Stimulated activated CD8-positive, alpha-beta memory T cell treated with anti-CD3 and anti-CD28 coated beads, Interleukin-4, amount 100 ng/mL, for 1 hour (primary cell): ENCODE measurements around the gene OR2A42.
"Not testable (repeated sequence)": the region's sequence is repeated elsewhere in the genome, so short reads cannot be mapped to it uniquely, and the experiment has no call there.

Source experiments
- DNase-seq, 2 donors: peaks; one replicate each; pipeline ENCODE4 v3.0.0-alpha.2; 2020; ENCODE audit warnings: low read depth in 2 of 2, low spot score in 1 of 2

Gene OR2A42

GRCh38 chr7:144239365-144239764, at the start of gene OR2A42:
OR2A42 (minus strand) TSS chr7:144239605; CDS start chr7:144232843, 6,762 bp downstream.
- not testable (repeated sequence) for DNase-seq

GRCh38 chr7:144287171-144287784, 47.9 kb upstream of the OR2A42 start:
- DNase-seq = not testable (repeated sequence)

- not testable (repeated sequence) for DNase-seq
These were observed 44.3 kb upstream of the OR2A42 start for GRCh38 chr7:144283716-144284115.

- DNase-seq = not testable (repeated sequence)
These were observed 43.1 kb upstream of the OR2A42 start for GRCh38 chr7:144282490-144282889.

GRCh38 chr7:144281981-144282380, 42.6 kb upstream of the OR2A42 start:
- DNase-seq = not testable (repeated sequence)

- not testable (repeated sequence) for DNase-seq
These were observed 40.6 kb upstream of the OR2A42 start for GRCh38 chr7:144280010-144280409.

GRCh38 chr7:144275281-144275680, 35.9 kb upstream of the OR2A42 start:
- not testable (repeated sequence) for DNase-seq

GRCh38 chr7:144269188-144269587, 29.8 kb upstream of the OR2A42 start, which contains the start of gene CTAGE8:
CTAGE8 (minus strand) TSS chr7:144269288; CDS start chr7:144269250, 38 bp downstream.
- not testable (repeated sequence) for DNase-seq

- DNase-seq = not testable (repeated sequence)
These were observed 25.3 kb upstream of the OR2A42 start, which contains the start of gene OR2A7 for GRCh38 chr7:144264692-144265091. OR2A7 (minus strand) TSS chr7:144264792; CDS start chr7:144259628, 5,164 bp downstream.

GRCh38 chr7:144262128-144262527, 22.7 kb upstream of the OR2A42 start:
- not testable (repeated sequence) for DNase-seq

- DNase-seq = not testable (repeated sequence)
These were observed 19.7 kb upstream of the OR2A42 start for GRCh38 chr7:144259067-144259466.

- DNase-seq = no peak
These were observed 16.7 kb upstream of the OR2A42 start for GRCh38 chr7:144256112-144256511.

- DNase-seq = no peak
These were observed 16.1 kb upstream of the OR2A42 start for GRCh38 chr7:144255471-144255897.

GRCh38 chr7:144252307-144252706, 12.9 kb upstream of the OR2A42 start:
- not testable (repeated sequence) for DNase-seq

GRCh38 chr7:144247674-144248330, 8.4 kb upstream of the OR2A42 start:
- not testable (repeated sequence) for DNase-seq

- not testable (repeated sequence) for DNase-seq
These were observed 7.6 kb upstream of the OR2A42 start for GRCh38 chr7:144246967-144247366.

- not testable (repeated sequence) for DNase-seq
These were observed 6.0 kb upstream of the OR2A42 start for GRCh38 chr7:144245372-144245771.

- not testable (repeated sequence) for DNase-seq
These were observed 799 bp downstream of the OR2A42 start for GRCh38 chr7:144238530-144239082.

GRCh38 chr7:144233039-144233438, 6.4 kb downstream of the OR2A42 start:
- not testable (repeated sequence) for DNase-seq

- not testable (repeated sequence) for DNase-seq
These were observed 8.4 kb downstream of the OR2A42 start for GRCh38 chr7:144231027-144231426.

- not testable (repeated sequence) for DNase-seq
These were observed 10.6 kb downstream of the OR2A42 start for GRCh38 chr7:144228810-144229209.

GRCh38 chr7:144226866-144227265, 12.5 kb downstream of the OR2A42 start:
- not testable (repeated sequence) for DNase-seq
